ENCODE data around the gene GGTA1. TPM values are rescaled to one million over a fixed set of nuclear protein-coding genes. Genes with fewer than 3 reads are reported as not detected.

GGTA1 gene
- total and polyA plus RNA-seq, 7 donors: 3.6 to 18.0 (median 7.2) TPM

DNA sequence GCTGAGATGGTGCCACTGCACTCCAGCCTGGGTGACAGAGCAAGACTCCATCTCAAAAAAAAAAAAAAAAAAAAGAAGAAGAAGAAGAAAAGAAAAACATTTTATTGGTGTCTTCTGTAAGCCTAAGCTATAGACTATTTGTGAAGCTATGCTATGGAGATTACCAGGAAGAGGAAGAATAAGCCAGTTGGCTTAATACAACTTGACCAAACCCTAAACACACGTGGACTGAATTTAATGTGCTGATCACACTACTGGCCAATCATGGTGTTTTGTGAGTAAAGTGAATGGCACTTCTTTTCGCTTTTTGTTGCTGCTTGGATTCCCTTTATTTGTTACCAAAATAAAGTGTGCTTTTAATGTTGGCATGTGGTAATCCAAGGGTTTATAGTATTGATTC is 49.9 kb downstream of the GGTA1 start:
- H3K27me3 ChIP-seq: peaks cover 0 to 47% (median 0%) of the 10 kb centered on the region in 3 donors

DNA sequence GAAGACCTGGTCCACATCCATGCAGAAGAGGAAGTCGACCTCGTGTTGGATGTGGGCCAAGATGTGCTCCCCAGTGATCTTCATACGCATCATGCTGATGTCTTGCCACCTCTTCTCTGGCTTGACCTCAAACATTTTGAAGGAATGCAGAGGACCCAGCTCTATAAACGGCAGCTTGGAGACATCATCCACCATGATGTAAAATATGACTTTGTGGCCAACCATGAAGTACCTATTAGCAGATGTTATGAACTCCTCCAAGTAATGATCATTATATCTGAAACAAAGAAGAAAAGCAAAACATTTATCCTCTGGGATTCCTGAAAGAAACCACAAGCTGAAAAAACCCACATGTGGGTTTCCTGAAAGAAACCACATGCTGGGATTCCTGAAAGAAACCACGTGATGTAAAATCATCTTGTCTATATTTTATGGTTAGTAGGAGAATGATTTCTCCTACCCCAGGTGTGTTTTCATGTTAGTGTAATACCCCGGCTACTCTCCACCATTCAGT is 52.3 kb downstream of the GGTA1 start:
- DNase-seq: no peak
- no peaks in the 10 kb centered on the region for H3K36me3 ChIP-seq
- TF ChIP-seq EP300 (IDR thresholded peaks at IDR 0.05) (no peak), CTCF (IDR thresholded peaks at IDR 0.05) (no peak), POLR2A (IDR thresholded peaks at IDR 0.05) (no peak), POLR2AphosphoS5 (IDR thresholded peaks at IDR 0.05) (no peak)
- H3K4me3 ChIP-seq: no peak overlapping the region
- no peak overlapping the region for H3K27ac ChIP-seq
- H3K9me3 ChIP-seq: no peaks in the 10 kb centered on the region
- intact Hi-C loops (cut with DNase I): no loop called here
- WGBS, 2 donors: 59 to 81% methylated on average over 6 of the region's 6 CpGs
- H3K27me3 ChIP-seq: peaks cover 0 to 42% (median 0%) of the 10 kb centered on the region in 3 donors
- peaks cover 0 to 16% (median 13%) of the 10 kb centered on the region in 4 donors for H3K4me1 ChIP-seq

More for the DNA sequence above, 49.9 kb downstream of the GGTA1 start:
- Histone ChIP-seq H3K9me3 (no peaks in the 10 kb centered on the region), H3K27ac (no peak overlapping the region), H3K36me3 (no peaks in the 10 kb centered on the region), H3K4me3 (no peak overlapping the region), H3K4me1 (peaks cover 0 to 16% (median 13%) of the 10 kb centered on the region in 4 donors)
- intact Hi-C loops (cut with DNase I): no loop called here
- 16 to 49% methylated on average over 2 of the region's 2 CpGs for WGBS, 2 donors
- DNase-seq: no peak
- TF ChIP-seq POLR2A (IDR thresholded peaks at IDR 0.05) (no peak), POLR2AphosphoS5 (IDR thresholded peaks at IDR 0.05) (no peak), CTCF (IDR thresholded peaks at IDR 0.05) (no peak), EP300 (IDR thresholded peaks at IDR 0.05) (no peak)

DNA sequence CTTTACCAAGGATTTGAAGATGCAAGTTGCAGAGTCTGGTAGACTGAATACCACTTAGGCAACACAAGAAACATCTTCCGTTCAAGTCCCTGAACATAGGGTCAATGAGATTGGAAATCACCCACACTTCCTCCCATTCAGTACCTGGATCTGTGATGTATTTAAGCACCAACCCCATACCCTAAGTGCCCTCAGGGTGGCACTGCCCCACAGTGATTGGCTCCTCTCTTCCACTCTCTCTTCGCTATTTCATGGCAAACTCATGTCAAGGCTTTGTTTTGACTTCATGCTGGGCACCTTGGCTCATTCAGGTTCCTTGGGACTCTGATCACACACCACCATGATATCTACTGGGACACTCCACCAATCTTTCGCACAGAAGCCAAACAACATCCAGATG is 53.7 kb downstream of the GGTA1 start:
- TF ChIP-seq EP300 (IDR thresholded peaks at IDR 0.05) (no peak), CTCF (IDR thresholded peaks at IDR 0.05) (no peak), POLR2A (IDR thresholded peaks at IDR 0.05) (no peak), POLR2AphosphoS5 (IDR thresholded peaks at IDR 0.05) (no peak)
- Histone ChIP-seq H3K27ac (no peak overlapping the region), H3K36me3 (no peaks in the 10 kb centered on the region), H3K27me3 (peaks cover 0 to 35% (median 0%) of the 10 kb centered on the region in 3 donors), H3K9me3 (no peaks in the 10 kb centered on the region), H3K4me3 (no peak overlapping the region), H3K4me1 (peaks cover 0 to 15% (median 12%) of the 10 kb centered on the region in 4 donors)
- DNase-seq: no peak
- WGBS, 2 donors: 93 to 96% methylated on average over 3 of the region's 3 CpGs
- intact Hi-C loops (cut with DNase I): no loop called here

DNA sequence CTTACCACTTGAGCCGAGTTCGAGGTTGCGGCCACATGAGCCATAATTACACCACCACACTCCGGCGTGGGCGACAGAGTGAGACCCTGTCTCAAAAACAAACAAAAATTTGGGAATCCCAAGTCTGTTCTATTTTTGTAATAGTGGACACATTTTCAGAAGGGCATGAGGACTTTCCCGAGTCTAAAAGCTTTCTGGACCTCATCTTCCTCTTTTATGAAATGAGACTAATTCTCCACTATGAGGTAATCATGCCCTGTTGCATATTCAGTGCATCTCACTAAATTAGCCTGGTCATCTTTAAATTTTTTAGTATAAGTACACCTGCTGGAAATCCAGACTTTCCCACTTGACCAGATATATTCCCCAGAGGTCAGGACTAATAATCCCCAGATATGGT is 55.7 kb downstream of the GGTA1 start:
- peaks cover 0 to 35% (median 0%) of the 10 kb centered on the region in 3 donors for H3K27me3 ChIP-seq
- H3K9me3 ChIP-seq: no peaks in the 10 kb centered on the region
- no peak overlapping the region for H3K27ac ChIP-seq
- H3K36me3 ChIP-seq: no peaks in the 10 kb centered on the region
- TF ChIP-seq CTCF (IDR thresholded peaks at IDR 0.05) (no peak), POLR2A (IDR thresholded peaks at IDR 0.05) (no peak), POLR2AphosphoS5 (IDR thresholded peaks at IDR 0.05) (no peak), EP300 (IDR thresholded peaks at IDR 0.05) (no peak)
- DNase-seq: no peak
- intact Hi-C loops (cut with DNase I): no loop called here
- H3K4me1 ChIP-seq: no peaks in the 10 kb centered on the region
- H3K4me3 ChIP-seq: no peak overlapping the region
- 91 to 93% methylated on average over 7 of the region's 7 CpGs for WGBS, 2 donors

- no peak for DNase-seq
- TF ChIP-seq POLR2A (IDR thresholded peaks at IDR 0.05) (no peak), CTCF (IDR thresholded peaks at IDR 0.05) (no peak), EP300 (IDR thresholded peaks at IDR 0.05) (no peak), POLR2AphosphoS5 (IDR thresholded peaks at IDR 0.05) (no peak)
- Histone ChIP-seq H3K9me3 (no peaks in the 10 kb centered on the region), H3K4me1 (no peaks in the 10 kb centered on the region), H3K27me3 (peaks cover 0 to 13% (median 0%) of the 10 kb centered on the region in 3 donors), H3K36me3 (no peaks in the 10 kb centered on the region), H3K27ac (no peak overlapping the region), H3K4me3 (no peak overlapping the region)
- intact Hi-C loops (cut with DNase I): no loop called here
- WGBS, 2 donors: 74 to 88% methylated on average over 1 of the region's 1 CpG
Observed at GRCh38 chr9:121441165-121441564, 58.5 kb downstream of the GGTA1 start.

Data from sigmoid colon (tissue), 7 donors.